DMS153 treated with DMSO at 0.1 percent for 48 hours (cell line): ENCODE data around the gene GPR162.
"Not testable (repeated sequence)": the region's sequence is repeated elsewhere in the genome, so short reads cannot be mapped to it uniquely, and the experiment has no call there.

ENCODE experiments used
- DNase-seq: peaks from one replicate; lab custom pipeline; 2025; ENCODE audit not compliant: unreplicated experiment; lab: John Stamatoyannopoulos, UW

GPR162 gene

GRCh38 chr12:6852651-6853354, 31.2 kb downstream of the GPR162 start:
- DNase-seq, result no peak

GRCh38 chr12:6853626-6854025, 32.0 kb downstream of the GPR162 start:
- DNase-seq, result no peak

DNA sequence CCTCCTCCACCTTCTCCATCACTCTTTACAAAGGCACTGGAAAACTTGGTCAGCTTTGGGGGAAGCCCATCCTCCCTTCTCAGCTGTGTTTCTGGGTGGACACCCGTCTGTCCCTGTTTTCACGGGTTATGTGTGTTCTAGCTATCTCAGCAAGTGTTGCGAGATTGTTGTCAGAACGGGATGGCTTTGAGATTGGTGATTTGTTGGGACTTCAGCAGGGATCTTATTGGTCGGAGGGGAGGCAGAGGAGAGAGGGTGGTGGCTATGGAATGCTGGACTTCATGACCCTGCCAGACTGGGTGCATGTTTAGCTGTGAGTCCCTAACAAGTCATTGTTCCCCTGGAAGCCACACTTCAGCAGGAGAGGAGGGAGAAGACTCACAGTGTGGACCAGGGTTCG, 32.4 kb downstream of the GPR162 start:
- no peak for DNase-seq

DNA sequence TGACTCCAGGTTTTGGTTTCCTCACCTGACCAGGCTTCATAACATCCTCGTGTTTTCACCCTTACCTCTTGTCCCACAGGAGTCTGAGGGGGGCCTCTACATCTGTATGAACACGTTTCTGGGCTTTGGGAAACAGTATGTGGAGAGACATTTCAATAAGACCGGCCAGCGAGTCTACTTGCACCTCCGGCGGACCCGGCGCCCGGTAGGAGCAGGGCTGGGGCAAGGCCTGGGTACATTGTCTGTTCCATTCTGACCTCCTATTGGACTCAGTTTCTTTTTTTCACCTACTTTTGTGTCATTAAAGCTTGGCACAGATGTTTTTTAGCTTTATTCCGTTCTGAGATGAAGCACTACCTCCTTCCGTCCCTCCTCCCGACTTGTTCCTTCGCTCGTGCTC, 33.7 kb downstream of the GPR162 start:
- no peak for DNase-seq

DNA sequence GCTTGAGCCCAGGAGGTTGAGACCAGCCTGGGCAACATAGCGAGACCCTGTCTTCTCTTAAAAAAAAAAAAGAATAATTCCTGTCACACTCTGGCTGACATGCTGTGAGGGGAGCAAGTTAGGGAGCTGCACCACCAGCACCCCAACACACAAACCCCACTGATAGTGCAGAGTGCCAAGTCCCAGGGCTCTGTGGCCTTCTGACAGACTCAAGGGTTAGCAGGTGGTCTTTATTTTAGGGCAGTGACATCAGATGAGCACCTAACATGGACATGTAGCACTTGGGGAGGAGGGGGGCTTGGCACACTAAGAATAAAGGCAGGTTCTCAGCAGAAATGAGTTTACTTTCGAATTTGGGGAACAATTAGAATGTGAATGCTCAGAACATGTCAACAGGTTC, 37.2 kb downstream of the GPR162 start:
- no peak for DNase-seq

GRCh38 chr12:6860116-6860515, 38.5 kb downstream of the GPR162 start:
- DNase-seq, result no peak

DNA sequence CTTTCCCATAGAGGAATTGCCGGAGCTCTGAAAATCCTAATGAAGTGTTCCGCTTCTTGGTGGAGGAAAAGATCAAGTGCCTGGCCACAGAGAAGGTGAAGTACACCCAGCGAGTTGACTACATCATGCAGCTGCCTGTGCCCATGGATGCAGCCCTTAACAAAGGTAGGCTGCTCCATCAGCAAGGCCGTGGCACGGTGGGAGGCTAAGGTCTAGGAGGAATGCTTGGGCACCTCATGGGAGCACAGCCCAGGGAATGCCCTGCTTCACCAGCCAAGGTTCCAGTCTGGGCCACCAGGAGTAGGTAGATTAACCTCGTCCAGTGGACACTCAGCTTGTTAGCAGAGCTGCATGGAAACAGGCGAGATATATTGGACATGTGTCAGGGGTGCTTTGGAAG, 39.3 kb downstream of the GPR162 start:
- no peak for DNase-seq

DNA sequence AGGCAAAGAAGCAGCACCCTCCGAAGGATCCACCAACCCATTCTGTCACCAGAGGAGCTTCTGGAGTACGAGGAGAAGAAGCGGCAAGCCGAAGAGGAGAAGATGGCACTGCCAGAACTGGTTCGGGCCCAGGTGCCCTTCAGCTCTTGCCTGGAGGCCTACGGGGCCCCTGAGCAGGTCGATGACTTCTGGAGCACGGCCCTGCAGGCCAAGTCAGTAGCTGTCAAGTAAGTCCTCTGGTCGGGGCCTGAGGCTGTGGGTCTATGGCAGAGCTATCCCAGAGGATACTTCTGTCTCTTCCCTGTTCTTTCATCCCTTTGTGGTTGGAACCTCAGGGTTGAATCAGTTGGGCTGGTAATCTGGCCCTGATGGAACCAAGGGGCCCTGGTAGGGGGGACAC, 39.8 kb downstream of the GPR162 start:
- DNase-seq, result no peak

- no peak for DNase-seq
Measured at GRCh38 chr12:6863033-6863432, 41.4 kb downstream of the GPR162 start.

DNA sequence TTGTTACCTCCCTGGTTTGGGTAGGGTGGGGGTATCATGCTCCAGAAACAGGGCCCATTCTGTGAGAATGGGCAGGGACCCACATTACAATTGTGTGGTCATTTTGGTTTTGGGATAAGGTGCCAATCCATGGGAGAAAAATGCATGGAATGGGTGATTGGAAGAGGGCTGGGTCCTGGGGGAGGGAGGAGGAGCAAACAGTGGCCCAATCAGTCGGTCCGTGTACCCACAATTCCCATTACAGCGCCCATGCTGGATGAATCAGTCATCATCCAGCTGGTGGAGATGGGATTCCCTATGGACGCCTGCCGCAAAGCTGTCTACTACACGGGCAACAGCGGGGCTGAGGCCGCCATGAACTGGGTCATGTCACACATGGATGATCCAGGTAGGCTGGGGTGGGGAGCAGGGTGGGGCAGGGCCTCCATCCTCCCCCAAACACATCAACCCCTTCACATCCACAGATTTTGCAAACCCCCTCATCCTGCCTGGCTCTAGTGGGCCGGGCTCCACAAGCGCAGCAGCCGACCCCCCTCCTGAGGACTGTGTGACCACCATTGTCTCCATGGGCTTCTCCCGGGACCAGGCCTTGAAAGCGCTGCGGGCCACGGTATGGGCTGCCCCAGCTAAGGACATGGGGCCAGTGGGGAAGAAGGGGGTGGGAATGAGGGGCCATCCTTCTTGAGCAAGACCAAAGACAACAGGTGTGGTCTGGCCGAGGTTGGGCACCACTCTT, 42.1 kb downstream of the GPR162 start:
- DNase-seq, result no peak

- not testable (repeated sequence) for DNase-seq
Measured at GRCh38 chr12:6865307-6865706, 43.7 kb downstream of the GPR162 start.

- no peak for DNase-seq
Measured at GRCh38 chr12:6866163-6866919, 44.7 kb downstream of the GPR162 start.

DNA sequence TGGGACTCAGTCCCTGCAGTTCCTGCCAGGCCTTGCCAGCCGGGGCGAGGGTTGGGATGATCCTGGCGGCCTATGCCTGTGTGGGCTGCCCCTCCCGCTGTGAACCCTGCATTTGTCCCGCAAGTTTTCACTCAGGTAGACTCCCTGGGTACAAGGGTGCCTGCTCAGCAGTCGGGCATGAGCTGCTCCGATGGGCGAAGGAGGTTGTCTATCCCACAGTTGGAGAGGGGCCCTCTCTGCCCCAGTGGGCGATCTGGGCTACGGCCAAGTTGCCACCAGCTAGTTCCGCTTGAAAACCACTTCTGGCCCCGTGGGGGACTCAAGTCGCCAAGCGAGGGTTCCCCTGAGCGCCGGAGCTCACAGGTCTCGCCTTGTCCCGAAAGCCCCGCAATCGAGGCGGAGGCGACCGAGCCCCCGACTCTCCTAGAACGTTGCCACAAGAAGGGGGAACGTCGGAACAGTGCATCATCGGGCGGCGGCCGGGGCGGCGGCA, 45.3 kb downstream of the GPR162 start:
- no peak for DNase-seq

DNA sequence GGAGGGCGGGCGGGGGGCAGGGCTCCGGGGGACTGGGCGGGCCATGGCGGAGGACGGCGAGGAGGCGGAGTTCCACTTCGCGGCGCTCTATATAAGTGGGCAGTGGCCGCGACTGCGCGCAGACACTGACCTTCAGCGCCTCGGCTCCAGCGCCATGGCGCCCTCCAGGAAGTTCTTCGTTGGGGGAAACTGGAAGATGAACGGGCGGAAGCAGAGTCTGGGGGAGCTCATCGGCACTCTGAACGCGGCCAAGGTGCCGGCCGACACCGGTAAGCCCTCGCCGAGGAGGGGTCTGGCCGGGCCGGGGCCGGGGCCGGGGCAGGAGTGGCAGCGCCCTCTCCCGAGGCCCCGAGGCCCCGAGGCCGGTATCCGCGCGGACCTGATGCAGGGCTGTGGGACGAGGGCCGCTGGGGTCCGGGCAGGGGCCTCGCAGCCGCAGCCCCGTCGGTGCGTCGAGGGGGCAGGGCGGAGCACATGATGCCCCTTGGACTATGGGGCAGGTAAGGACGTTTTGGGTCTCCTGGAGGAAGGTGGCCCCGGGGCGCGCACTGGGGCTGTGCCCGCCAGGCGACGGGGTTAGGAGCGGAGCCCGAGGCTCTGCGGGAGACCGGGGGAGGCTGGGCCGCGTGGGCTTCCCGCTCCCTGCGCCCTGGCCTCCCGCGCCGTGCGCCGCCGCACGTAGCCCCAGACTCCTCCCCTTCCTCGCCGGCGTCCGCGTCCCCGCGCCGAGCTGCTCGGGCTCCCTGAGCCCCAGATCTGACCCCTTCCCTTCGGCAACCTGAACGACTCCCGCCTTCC, 46.0 kb downstream of the GPR162 start, which contains the start of gene TPI1:
Gene TPI1, plus strand, starts transcription at position 119 of the 798 bp plus-strand sequence. Its CDS starts 36 bp downstream, at position 155.
- DNase-seq, result peak; percentile 64

DNA sequence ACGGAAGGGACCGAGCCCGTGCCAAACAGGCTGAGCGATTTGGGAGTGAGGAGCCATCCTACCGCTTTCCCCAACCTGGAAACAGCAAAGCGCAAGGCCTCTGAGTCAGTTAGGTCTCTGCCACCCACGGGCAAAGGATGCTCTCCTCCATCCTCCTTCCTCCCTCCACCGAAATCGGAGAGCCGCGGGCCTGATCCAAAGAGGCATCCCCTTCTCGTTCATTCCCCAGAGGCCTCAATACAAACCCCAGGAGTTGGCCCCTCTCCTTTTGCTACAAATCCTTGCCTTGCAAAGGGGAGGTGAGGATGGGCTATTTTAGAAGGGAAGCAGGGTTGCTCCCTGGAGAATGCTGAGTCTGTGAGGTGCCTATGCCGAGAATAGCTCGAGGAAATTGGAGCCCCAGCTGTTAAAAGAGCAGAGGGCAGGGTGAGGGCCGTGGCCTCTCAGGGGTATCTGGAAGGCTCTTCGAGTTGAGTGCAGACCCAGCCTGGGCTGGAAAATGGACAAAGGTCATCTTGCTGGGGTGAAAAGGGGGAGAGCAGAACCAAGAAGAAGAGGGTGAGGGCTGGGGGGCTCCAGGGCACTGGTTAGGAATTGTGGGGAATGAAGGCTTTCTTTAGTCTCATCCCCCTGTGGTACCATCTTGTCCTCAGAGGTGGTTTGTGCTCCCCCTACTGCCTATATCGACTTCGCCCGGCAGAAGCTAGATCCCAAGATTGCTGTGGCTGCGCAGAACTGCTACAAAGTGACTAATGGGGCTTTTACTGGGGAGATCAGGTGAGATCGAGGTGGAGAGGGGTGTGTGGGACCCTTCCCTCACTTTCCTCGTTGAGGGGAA, 46.8 kb downstream of the GPR162 start:
- DNase-seq, result no peak

- DNase-seq, result peak; percentile 65
Measured at GRCh38 chr12:6869049-6870021, 47.7 kb downstream of the GPR162 start.

DNA sequence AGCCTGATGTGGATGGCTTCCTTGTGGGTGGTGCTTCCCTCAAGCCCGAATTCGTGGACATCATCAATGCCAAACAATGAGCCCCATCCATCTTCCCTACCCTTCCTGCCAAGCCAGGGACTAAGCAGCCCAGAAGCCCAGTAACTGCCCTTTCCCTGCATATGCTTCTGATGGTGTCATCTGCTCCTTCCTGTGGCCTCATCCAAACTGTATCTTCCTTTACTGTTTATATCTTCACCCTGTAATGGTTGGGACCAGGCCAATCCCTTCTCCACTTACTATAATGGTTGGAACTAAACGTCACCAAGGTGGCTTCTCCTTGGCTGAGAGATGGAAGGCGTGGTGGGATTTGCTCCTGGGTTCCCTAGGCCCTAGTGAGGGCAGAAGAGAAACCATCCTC, 48.7 kb downstream of the GPR162 start:
- not testable (repeated sequence) for DNase-seq

GRCh38 chr12:6871052-6871957, 49.7 kb downstream of the GPR162 start:
- no peak for DNase-seq
